ENCODE measurements around the gene FDPS.
A peak's percentile ranks its signal among the peaks of the same experiment; 100 is the strongest.

Gene FDPS

GRCh38 chr1:155296661-155297060 is 12.0 kb upstream of the FDPS start:
- H3K4me3 Mint-ChIP-seq, result no peak overlapping the region
- no peak overlapping the region for H3K27ac Mint-ChIP-seq
- H3K4me1 Mint-ChIP-seq, result peaks cover 7% of the 10 kb centered on the region
- peaks cover 44% of the 10 kb centered on the region for H3K27me3 Mint-ChIP-seq
- H3K9me3 Mint-ChIP-seq, result no peaks in the 10 kb centered on the region
- no peaks in the 10 kb centered on the region for H3K36me3 Mint-ChIP-seq
- ATAC-seq, result no peak

DNA sequence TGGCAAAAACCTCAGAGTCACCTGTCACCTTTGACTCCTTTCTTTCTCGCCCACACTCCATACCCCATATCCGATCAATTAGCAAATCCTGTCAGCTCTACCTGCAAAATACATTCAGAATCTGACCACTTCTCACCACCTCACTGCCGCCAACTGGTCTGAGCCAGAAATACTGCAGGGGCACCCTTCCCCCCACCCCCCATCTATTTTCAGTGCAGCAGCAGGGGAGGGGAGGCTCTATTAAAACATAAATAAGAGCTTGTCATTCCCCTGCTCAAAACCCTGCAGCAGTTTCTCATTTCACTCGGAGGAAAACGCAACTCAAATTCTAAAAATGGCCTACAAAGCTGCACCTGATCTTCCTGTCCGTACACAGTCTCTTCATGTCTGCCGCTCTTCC is 11.3 kb upstream of the FDPS start:
- Mint-ChIP-seq H3K9me3 (no peaks in the 10 kb centered on the region), H3K27me3 (peaks cover 44% of the 10 kb centered on the region), H3K27ac (no peak overlapping the region), H3K4me3 (no peak overlapping the region), H3K36me3 (no peaks in the 10 kb centered on the region), H3K4me1 (peaks cover 7% of the 10 kb centered on the region)
- ATAC-seq, result no peak

- H3K4me1 Mint-ChIP-seq, result peaks cover 7% of the 10 kb centered on the region
- no peak for ATAC-seq
- no peak overlapping the region for H3K27ac Mint-ChIP-seq
- H3K27me3 Mint-ChIP-seq, result peaks cover 31% of the 10 kb centered on the region
- H3K36me3 Mint-ChIP-seq, result no peaks in the 10 kb centered on the region
- no peaks in the 10 kb centered on the region for H3K9me3 Mint-ChIP-seq
- H3K4me3 Mint-ChIP-seq, result no peak overlapping the region
These were observed 8.6 kb upstream of the FDPS start for GRCh38 chr1:155300024-155300423.

DNA sequence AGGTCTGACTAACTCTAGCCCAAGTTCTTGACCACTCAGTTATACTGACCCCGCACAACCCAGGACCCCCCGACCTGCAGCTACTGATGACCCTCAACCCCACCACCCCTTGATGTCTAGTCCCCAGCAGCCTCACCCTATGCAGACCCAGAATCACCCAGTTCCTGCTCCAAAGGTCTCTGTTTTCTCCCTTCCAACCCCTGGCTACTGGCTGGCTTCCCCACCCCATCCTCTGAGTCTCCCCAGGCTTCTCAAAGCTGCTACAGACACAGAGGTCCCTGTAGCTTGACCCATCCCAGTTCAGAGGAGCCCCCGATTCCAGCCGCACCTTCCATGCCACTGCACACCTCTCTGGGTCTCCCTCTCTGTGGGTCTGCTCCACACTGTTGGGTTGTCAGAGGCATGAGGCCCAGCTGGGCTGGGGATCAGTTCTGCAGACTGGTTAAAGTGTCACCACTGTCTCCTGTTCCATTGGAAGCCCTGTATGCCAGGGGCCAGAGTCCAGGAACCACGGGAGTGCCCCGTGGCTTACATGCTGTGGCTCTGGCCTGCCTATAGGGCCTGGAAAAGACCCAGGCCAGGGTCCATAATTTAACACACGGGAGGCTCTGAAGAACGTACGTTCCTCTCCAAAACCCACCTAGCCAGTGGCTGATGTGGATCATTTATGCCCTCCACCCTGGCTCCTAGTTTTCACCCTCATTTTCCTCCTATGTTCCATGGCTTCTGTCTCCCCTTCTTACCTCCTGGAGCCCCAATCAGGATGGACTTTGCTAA is 7.9 kb upstream of the FDPS start:
- no peak for ATAC-seq
- H3K27me3 Mint-ChIP-seq, result peaks cover 24% of the 10 kb centered on the region
- no peaks in the 10 kb centered on the region for H3K36me3 Mint-ChIP-seq
- H3K27ac Mint-ChIP-seq, result no peak overlapping the region
- no peak overlapping the region for H3K4me3 Mint-ChIP-seq
- H3K9me3 Mint-ChIP-seq, result no peaks in the 10 kb centered on the region
- H3K4me1 Mint-ChIP-seq, result peaks cover 7% of the 10 kb centered on the region

GRCh38 chr1:155301342-155301841 is 7.3 kb upstream of the FDPS start, which contains the start of gene PKLR:
Gene PKLR, minus strand, starts transcription at chr1:155301438. Its CDS starts 43 bp downstream, at chr1:155301395.
- Mint-ChIP-seq H3K4me1 (peaks cover 7% of the 10 kb centered on the region), H3K27me3 (peaks cover 17% of the 10 kb centered on the region), H3K36me3 (no peaks in the 10 kb centered on the region), H3K4me3 (no peak within 1 kb of the TSS), H3K27ac (no peak within 1 kb of the TSS), H3K9me3 (no peaks in the 10 kb centered on the region)
- no peak for ATAC-seq

DNA sequence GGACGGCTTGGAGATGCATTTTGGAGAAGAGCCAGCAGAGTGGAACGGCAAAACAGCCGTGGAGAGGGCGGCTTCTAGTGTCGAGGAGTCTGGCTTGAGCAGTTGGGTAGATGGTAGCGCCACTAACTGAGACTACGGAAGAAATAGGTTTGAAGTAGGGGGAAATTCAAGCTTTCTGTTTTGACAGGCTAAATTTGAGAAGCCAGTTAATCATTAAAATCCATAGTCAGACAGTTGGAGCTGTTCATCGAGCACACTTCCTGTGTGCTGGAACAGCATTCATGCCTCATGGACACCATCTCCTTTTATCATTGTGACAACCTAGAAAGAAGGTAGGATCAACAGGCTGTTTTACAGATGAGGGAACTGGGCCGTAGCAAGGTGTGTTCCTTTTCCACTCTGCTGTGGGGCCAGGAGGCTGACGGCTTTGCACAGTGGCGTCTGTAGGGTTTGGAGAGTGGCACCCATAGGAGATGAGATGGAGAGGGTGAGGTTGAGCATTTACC is 4.1 kb upstream of the FDPS start:
- ATAC-seq, result no peak

GRCh38 chr1:155305881-155306391 is 2.7 kb upstream of the FDPS start:
- Mint-ChIP-seq H3K27ac (peak overlapping the region; percentile 20), H3K27me3 (no peaks in the 10 kb centered on the region), H3K9me3 (no peaks in the 10 kb centered on the region), H3K4me3 (no peak overlapping the region), H3K4me1 (peaks cover 18% of the 10 kb centered on the region), H3K36me3 (peaks cover 8% of the 10 kb centered on the region)
- ATAC-seq, result no peak

More for the DNA sequence above, 4.1 kb upstream of the FDPS start:
- H3K27me3 Mint-ChIP-seq, result no peaks in the 10 kb centered on the region
- H3K4me1 Mint-ChIP-seq, result peaks cover 5% of the 10 kb centered on the region
- no peak overlapping the region for H3K27ac Mint-ChIP-seq
- H3K4me3 Mint-ChIP-seq, result no peak overlapping the region
- H3K36me3 Mint-ChIP-seq, result no peaks in the 10 kb centered on the region
- no peaks in the 10 kb centered on the region for H3K9me3 Mint-ChIP-seq

DNA sequence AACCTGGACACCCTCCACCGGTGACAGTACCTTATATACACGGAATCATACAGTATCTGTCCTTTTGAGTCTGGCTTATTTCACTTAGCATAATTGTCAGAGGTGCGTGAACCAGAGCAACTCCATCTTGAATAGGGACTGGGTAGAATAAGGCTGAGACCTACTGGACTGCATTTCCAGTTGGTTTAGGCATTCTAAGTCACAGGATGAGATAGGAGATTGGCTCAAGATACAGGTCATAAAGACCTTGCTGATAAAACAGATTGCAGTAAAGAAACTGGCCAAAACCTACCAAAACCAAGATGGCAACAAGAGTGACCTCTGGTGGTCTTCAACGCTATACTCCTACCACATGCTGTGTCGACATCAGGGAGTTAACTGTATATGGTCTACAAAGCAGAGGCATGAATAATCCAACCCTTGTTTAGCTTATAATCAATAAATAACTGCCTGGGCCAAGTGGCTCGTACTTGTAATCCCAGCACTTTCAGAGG is 1.4 kb upstream of the FDPS start:
- Mint-ChIP-seq H3K4me1 (peaks cover 32% of the 10 kb centered on the region), H3K36me3 (peaks cover 21% of the 10 kb centered on the region), H3K9me3 (no peaks in the 10 kb centered on the region), H3K27ac (peak overlapping the region; percentile 20), H3K27me3 (no peaks in the 10 kb centered on the region), H3K4me3 (no peak overlapping the region)
- ATAC-seq, result no peak

- peak overlapping the region; percentile 96 for H3K27ac Mint-ChIP-seq
- ATAC-seq, result no peak
- H3K27me3 Mint-ChIP-seq, result no peaks in the 10 kb centered on the region
- peaks cover 35% of the 10 kb centered on the region for H3K36me3 Mint-ChIP-seq
- peaks cover 42% of the 10 kb centered on the region for H3K4me1 Mint-ChIP-seq
- H3K4me3 Mint-ChIP-seq, result peak overlapping the region; percentile 95
- no peaks in the 10 kb centered on the region for H3K9me3 Mint-ChIP-seq
These were observed 856 bp downstream of the FDPS start for GRCh38 chr1:155309423-155310021.

DNA sequence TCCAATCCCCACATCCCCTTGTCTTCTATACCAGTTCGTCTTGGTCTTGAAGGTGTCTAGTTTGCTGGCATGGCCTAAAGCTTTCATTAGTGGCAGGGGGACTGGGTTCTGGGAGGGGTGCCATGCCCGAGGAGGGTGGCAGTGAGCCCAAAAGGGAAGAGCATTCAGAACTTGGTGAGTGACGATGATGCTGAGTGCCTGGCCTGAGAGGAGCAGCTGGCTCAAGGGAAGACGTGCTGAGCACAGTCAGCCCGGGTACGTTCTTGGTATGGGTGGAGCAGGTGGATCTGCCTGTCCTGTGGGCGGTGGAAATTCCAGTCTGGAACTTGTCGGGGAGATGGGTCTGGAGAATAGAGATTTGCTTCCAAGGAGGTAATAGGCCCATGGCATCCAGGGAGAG is 4.6 kb downstream of the FDPS start:
- Mint-ChIP-seq H3K4me3 (no peak overlapping the region), H3K4me1 (peaks cover 49% of the 10 kb centered on the region), H3K9me3 (no peaks in the 10 kb centered on the region), H3K27ac (no peak overlapping the region), H3K36me3 (peaks cover 40% of the 10 kb centered on the region), H3K27me3 (no peaks in the 10 kb centered on the region)
- no peak for ATAC-seq

DNA sequence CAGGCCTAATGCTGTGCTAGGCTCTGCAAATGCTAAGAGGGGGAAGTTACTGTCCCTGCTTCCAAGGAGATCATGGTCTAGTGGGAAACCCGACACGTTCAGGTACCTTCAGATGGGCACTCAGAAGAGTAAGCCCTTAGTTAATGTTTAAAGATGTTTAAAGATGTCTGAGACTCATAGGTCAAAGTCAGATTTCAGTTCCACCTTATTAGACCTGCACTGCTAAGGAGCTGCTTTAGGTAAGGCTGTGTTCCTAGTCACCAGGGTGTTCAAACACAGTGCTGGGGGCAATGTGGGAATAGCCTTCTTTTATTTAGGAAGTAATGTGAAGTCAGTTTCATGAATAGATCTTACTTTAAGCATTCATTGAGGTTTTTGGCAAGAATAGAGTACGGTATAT is 8.3 kb downstream of the FDPS start:
- Mint-ChIP-seq H3K27me3 (no peaks in the 10 kb centered on the region), H3K9me3 (no peaks in the 10 kb centered on the region), H3K4me3 (no peak overlapping the region), H3K36me3 (peaks cover 47% of the 10 kb centered on the region), H3K27ac (no peak overlapping the region), H3K4me1 (peaks cover 53% of the 10 kb centered on the region)
- no peak for ATAC-seq

GRCh38 chr1:155318082-155318481 is 9.4 kb downstream of the FDPS start:
- Mint-ChIP-seq H3K27me3 (no peaks in the 10 kb centered on the region), H3K27ac (no peak overlapping the region), H3K4me3 (no peak overlapping the region), H3K9me3 (no peaks in the 10 kb centered on the region), H3K36me3 (peaks cover 37% of the 10 kb centered on the region), H3K4me1 (peaks cover 52% of the 10 kb centered on the region)
- no peak for ATAC-seq

DNA sequence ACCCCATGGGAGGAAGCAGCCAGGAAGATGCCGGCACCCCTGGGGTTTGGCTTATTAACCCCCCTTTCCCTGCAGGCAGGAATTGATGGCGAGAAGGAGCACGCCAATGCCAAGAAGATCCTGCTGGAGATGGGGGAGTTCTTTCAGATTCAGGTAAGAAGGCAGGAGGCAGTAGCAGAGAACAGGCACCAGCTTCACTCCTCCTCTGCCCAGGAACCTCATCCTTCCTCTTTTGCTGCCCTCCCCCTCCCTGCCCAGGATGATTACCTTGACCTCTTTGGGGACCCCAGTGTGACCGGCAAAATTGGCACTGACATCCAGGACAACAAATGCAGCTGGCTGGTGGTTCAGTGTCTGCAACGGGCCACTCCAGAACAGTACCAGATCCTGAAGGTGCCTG is 10.9 kb downstream of the FDPS start:
- peaks cover 46% of the 10 kb centered on the region for H3K4me1 Mint-ChIP-seq
- no peak for ATAC-seq
- H3K27ac Mint-ChIP-seq, result no peak overlapping the region
- H3K9me3 Mint-ChIP-seq, result no peaks in the 10 kb centered on the region
- peaks cover 30% of the 10 kb centered on the region for H3K36me3 Mint-ChIP-seq
- no peaks in the 10 kb centered on the region for H3K27me3 Mint-ChIP-seq
- H3K4me3 Mint-ChIP-seq, result no peak overlapping the region

- no peaks in the 10 kb centered on the region for H3K27me3 Mint-ChIP-seq
- no peaks in the 10 kb centered on the region for H3K9me3 Mint-ChIP-seq
- H3K36me3 Mint-ChIP-seq, result peaks cover 30% of the 10 kb centered on the region
- H3K4me1 Mint-ChIP-seq, result peaks cover 52% of the 10 kb centered on the region
- H3K4me3 Mint-ChIP-seq, result peak overlapping the region; percentile 45
- no peak for ATAC-seq
- H3K27ac Mint-ChIP-seq, result no peak overlapping the region
These were observed 11.6 kb downstream of the FDPS start for GRCh38 chr1:155320252-155320651.

All from stimulated activated memory B cell treated with anti-CD40 and anti-IgM and Interleukin-4, amounts not matched to agents 10 μg/mL and 1 μg/mL and 100 μg/mL, for 72 hours (primary cell).